HG02798 (cell line): Measurements from ENCODE around the gene ANTKMT.
A peak's percentile ranks its signal among the peaks of the same experiment; 100 is the strongest.
"Not testable (repeated sequence)": the region's sequence is repeated elsewhere in the genome, so short reads cannot be mapped to it uniquely, and the experiment has no call there.

Experiments used
- ATAC-seq: cut with Tn5 transposase; IDR thresholded peaks from one replicate; pipeline ENCODE4 v1.9.1; 2021; ENCODE audit warnings: mild to moderate bottlenecking; ENCODE audit not compliant: unreplicated experiment, poor library complexity

Gene ANTKMT

GRCh38 chr16:739560-740458 lies 18.9 kb downstream of the ANTKMT start:
- no peak for ATAC-seq

- peak; percentile 6 for ATAC-seq
Observed at GRCh38 chr16:740459-740763, 19.5 kb downstream of the ANTKMT start.

- peak; percentile 75 for ATAC-seq
Observed at GRCh38 chr16:740764-741505, 20.0 kb downstream of the ANTKMT start, which contains the start of gene CIAO3. CIAO3 (minus strand) TSS chr16:740997; CDS start chr16:740985, 12 bp downstream.

- no peak for ATAC-seq
Observed at GRCh38 chr16:741986-742629, 21.2 kb downstream of the ANTKMT start.

- ATAC-seq = not testable (repeated sequence)
Observed at GRCh38 chr16:742894-743293, 21.9 kb downstream of the ANTKMT start.

- ATAC-seq = no peak
Observed at GRCh38 chr16:743794-744500, 23.0 kb downstream of the ANTKMT start.

- ATAC-seq = no peak
Observed at GRCh38 chr16:745739-746138, 24.8 kb downstream of the ANTKMT start.

GRCh38 chr16:746637-747036 lies 25.7 kb downstream of the ANTKMT start:
- no peak for ATAC-seq

GRCh38 chr16:747978-748746 lies 27.2 kb downstream of the ANTKMT start:
- no peak for ATAC-seq

GRCh38 chr16:749010-749409 lies 28.1 kb downstream of the ANTKMT start:
- ATAC-seq = no peak

GRCh38 chr16:750485-750884 lies 29.5 kb downstream of the ANTKMT start:
- ATAC-seq = no peak

- ATAC-seq = no peak
Observed at GRCh38 chr16:751152-752006, 30.4 kb downstream of the ANTKMT start.

GRCh38 chr16:752007-752312 lies 31.0 kb downstream of the ANTKMT start:
- no peak for ATAC-seq

GRCh38 chr16:754121-754607 lies 33.2 kb downstream of the ANTKMT start:
- not testable (repeated sequence) for ATAC-seq

- ATAC-seq = no peak
Observed at GRCh38 chr16:754656-755055, 33.7 kb downstream of the ANTKMT start.

GRCh38 chr16:756428-756827 lies 35.5 kb downstream of the ANTKMT start:
- ATAC-seq = no peak

GRCh38 chr16:759110-759910 lies 38.4 kb downstream of the ANTKMT start:
- ATAC-seq = no peak

GRCh38 chr16:760065-760464 lies 39.1 kb downstream of the ANTKMT start:
- no peak for ATAC-seq
